Hepatic stellate cell (primary cell): ENCODE data around the gene RPS17.
"Not testable (repeated sequence)": the region's sequence is repeated elsewhere in the genome, so short reads cannot be mapped to it uniquely, and the experiment has no call there.

Source experiments
- DNase-seq: peaks from one replicate; pipeline ENCODE4 v3.0.0; 2011; ENCODE audit warnings: low spot score

The RPS17 gene

DNA sequence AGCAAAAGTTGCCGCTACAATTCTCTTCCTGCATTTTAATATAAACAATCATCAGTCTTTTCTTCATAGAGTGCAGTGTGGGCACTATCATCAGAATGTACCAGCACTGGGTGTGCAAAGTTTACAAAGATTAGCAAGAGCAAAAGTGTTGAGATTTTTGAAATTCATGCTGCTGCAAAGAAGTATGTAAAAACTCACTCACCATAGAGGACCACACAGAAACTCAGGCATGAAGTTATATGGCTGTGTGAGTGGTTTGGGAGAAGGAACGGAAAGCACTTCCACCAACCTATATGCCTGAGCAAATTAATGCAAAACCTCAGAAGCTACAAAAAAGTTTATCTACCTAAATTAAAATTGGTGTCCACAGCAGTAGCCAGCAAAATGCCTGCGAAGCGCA lies 32.6 kb downstream of the RPS17 start:
- DNase-seq, result not testable (repeated sequence)

DNA sequence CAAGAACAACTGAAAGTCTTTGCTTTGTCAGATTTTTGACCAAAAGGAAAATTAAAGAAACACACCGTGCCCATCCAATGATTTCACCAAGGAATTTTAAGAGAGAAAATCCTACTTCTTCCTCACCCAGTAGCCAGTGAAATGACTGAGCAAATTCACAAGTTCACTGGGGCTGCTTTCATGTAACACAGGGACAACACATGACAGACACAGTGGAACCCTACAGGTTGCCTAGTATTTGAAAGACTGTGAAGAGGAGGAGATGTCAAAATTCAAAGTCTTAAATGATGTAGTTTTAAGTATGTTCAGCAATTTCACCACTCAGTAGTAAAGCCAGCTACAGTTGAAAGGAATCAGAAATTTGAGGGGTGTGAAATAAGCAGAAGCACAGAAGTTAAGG lies 33.2 kb downstream of the RPS17 start:
- DNase-seq, result not testable (repeated sequence)

DNA sequence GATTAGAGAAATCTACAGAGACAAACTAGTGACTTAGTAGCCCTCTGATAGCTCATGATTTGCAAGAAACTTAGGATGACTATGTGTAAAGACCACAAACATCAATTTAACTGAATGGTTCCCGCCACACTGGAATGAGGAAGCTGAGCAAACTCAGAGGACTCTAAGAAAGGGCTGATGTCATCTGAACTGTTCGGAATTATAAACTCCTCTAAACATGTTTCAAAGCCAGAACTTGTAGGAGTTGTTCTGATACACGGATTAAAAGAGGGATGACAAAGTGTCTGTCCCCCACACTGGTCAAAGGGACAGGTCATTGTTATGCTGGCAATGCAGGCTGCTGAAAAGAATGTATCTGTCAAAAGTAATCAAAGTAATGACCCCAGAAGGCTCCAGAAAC lies 34.4 kb downstream of the RPS17 start:
- not testable (repeated sequence) for DNase-seq

DNA sequence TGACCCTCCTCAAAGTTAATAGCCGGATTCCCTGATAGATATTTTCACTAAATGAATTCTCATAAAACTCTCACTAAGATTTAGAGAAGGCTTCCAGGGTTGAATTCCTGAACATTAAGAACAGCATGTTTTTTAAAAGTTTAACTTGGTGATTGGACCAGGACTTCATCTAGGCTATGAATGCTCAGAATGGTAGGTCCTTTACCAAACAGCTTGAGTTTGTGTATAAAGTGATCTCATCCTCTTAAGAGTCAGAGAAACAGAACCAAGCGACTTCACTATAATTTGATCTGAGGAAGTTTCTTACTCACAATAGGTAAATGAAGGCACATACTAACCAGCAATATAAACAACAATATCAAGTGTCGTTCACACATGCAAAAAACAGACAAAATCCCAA lies 36.2 kb downstream of the RPS17 start:
- DNase-seq, result not testable (repeated sequence)

DNA sequence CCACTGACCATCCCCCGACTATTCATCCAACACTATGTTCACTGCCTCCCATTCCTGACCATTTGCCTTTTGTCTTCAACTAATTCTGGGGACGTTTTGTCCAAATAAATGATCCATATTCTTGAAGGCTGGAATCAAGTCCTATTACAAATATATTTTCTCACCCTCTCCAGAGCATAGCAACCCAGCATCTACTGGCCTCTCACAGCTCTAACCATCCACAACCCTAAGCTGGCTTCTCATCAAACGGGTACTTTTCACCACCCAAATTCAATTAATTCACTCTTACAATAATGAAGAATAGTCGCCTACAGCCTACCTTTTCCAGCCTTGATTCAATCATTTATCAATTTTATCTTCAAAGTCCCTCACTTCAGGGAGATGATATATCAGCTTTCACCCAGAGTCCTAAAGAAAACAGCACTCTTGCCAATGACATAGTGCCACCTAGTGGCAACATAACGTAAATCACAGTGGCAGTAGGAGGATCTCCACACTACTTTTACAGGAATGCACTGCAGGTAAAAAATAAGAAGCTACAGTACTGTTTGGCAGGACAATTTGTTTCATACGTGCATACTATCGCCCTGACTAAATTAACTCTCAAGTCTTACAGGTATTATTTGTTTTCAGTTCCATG lies 37.4 kb downstream of the RPS17 start:
- not testable (repeated sequence) for DNase-seq

DNA sequence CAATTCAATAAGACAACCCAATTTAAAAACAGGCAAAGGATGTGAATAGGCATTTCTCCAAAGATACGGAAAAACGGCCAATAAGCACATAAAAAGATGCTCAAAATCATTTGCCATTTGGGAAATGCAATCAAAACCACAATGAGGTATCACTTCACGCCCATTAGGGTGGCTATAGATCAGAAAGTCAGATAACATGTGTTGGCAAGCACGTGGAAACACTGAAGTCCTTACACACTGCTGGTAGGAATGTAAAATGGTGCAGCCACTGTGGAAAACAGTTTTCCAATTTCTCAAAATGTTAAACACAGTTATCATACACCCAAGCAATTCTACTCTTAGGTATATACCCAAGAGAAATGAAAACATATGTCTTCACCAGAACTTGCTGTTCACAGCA lies 39.5 kb downstream of the RPS17 start:
- DNase-seq, result not testable (repeated sequence)

DNA sequence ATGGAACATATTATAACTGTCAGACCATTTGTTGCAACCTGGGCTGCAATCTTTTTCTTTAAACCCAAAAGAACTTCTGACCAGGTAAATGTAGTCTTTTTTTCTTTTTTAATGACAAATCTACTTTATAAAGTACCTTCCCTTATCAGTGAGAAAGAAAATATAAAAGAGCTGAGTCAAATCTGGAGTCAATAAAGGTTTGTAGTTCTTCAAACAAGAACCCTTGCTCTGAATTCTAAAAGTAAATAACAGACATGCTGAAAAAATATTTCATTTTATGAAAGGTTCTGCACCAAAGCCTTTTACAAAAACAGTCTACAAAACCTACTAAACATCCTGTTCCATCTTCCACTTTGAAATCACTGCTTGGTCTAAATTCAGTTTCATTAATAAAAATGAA lies 42.3 kb downstream of the RPS17 start:
- DNase-seq, result not testable (repeated sequence)

DNA sequence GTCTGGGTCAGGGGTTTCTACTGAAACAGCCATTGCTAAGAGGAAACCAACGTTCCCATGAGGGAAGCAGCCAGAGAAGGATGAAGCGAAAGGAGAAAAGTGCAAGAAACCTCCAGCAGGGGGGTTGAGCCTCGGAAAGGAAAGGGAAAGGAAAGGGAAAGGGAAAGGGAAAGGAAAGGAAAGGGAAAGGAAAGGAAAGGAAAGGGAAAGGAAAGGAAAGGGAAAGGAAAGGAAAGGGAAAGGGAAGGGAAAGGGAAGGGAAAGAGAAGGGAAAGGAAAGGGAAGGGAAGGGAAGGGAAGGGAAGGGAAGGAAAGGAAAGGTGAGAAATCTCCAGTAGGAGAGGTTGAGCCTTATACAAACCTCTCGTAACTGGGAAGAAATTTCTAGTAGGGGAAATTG lies 52.0 kb downstream of the RPS17 start:
- DNase-seq, result not testable (repeated sequence)

DNA sequence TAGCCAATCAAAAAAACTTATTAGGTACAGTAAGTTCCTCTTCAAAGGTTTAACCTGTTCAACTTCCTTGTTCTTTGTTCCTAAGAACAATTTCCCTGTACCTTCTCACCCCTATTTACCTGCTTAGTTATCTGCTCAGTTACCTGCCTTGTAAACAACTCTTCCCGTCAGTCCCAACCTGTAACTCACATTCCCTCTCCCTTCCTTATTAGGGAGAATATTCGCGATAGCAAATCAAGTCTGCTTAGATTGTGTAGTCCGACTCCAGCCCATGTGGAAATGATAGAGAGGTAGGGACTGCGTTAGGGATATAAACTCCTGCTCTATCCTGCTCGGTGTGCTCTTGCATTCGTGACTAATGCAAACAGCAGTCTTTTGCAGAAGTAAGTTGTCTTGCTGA lies 53.2 kb downstream of the RPS17 start:
- not testable (repeated sequence) for DNase-seq
